ENCODE results near the gene CTSA. TPM values are rescaled to one million over a fixed set of nuclear protein-coding genes. Genes with fewer than 3 reads are reported as not detected.
"Not testable (repeated sequence)": the region's sequence is repeated elsewhere in the genome, so short reads cannot be mapped to it uniquely, and the experiment has no call there.

CTSA gene
- total RNA-seq, 1 donor from 2014 or later = 42.7 TPM

DNA sequence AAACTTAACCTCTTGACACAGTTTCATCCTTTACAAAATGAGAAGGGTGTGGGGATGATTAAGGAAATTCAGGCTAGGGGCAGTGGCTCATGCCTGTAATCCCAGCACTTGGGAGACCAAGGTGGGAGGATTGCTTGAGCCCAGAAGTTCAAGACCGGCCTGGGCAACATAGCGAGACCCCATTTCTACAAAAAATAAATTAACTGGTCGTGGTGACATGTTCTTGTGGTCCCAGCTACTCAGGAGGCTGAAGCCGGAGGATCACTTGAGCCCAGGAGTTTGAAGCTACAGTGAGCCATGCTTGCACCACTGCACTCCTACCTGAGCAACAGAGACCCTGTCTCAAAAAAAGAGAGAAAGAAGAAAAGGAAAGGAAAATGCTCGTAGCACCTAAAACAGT lies 24.7 kb upstream of the CTSA start:
- DNase-seq (ENCODE audit: low read depth) = no peak
- TF ChIP-seq CTCF (conservative IDR thresholded peaks at IDR 0.05; ENCODE audit: low read depth, low read length) = no peak
- H3K4me3 ChIP-seq (ENCODE audit: low read depth, low read length) = no peak overlapping the region

GRCh38 chr20:45867136-45867818 lies 23.9 kb upstream of the CTSA start:
- TF ChIP-seq CTCF (conservative IDR thresholded peaks at IDR 0.05; ENCODE audit: low read depth, low read length) = no peak
- no peak for DNase-seq (ENCODE audit: low read depth)
- H3K4me3 ChIP-seq (ENCODE audit: low read depth, low read length) = no peak overlapping the region

DNA sequence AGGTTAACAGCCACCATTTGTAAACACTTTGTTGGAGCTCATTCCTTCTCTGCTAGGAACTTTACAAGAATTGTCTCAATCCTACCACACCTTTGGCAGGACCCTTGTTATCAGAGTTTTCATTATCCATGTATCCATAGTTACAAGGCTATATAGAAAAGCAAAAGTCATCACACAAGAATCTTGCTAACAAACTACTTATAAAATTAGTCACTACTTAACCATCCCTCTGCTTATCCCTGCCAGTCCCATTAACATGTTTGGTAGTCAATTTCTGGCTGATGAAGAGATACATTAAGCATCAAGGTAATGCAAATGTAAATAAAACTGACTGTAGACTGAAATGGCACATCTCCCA lies 23.3 kb upstream of the CTSA start:
- DNase-seq (ENCODE audit: low read depth) = no peak
- no peak overlapping the region for H3K4me3 ChIP-seq (ENCODE audit: low read depth, low read length)
- TF ChIP-seq CTCF (conservative IDR thresholded peaks at IDR 0.05; ENCODE audit: low read depth, low read length) = no peak

DNA sequence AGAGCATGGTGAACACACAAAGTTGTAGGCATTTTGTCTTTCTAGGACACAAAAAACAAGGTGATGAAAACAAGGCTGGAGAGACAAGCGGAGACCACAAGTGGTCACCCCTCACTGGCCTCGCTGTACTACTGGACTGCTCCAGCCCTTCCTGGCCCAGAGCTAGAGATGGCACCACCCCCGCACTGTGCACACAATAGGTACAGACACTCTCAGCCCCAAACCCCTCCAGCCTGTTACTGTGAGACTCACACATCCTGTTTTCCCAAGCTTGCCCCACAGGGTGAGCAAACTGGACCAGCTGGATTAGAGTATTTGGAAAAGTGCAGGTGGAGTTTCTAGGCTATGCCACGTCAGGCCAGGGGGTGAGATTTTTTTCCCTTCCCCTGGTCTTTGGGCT lies 18.5 kb upstream of the CTSA start:
- no peak for TF ChIP-seq CTCF (conservative IDR thresholded peaks at IDR 0.05; ENCODE audit: low read depth, low read length)
- no peak overlapping the region for H3K4me3 ChIP-seq (ENCODE audit: low read depth, low read length)
- DNase-seq (ENCODE audit: low read depth) = no peak

- TF ChIP-seq CTCF (conservative IDR thresholded peaks at IDR 0.05; ENCODE audit: low read depth, low read length) = no peak
These were observed 17.6 kb upstream of the CTSA start for GRCh38 chr20:45873409-45874103.

GRCh38 chr20:45874104-45874481 lies 17.0 kb upstream of the CTSA start:
- not testable (repeated sequence) for DNase-seq (ENCODE audit: low read depth); H3K4me3 ChIP-seq (ENCODE audit: low read depth, low read length)

More at GRCh38 chr20:45873409-45874103, 17.6 kb upstream of the CTSA start:
- no peak for DNase-seq (ENCODE audit: low read depth)
- no peak overlapping the region for H3K4me3 ChIP-seq (ENCODE audit: low read depth, low read length)

DNA sequence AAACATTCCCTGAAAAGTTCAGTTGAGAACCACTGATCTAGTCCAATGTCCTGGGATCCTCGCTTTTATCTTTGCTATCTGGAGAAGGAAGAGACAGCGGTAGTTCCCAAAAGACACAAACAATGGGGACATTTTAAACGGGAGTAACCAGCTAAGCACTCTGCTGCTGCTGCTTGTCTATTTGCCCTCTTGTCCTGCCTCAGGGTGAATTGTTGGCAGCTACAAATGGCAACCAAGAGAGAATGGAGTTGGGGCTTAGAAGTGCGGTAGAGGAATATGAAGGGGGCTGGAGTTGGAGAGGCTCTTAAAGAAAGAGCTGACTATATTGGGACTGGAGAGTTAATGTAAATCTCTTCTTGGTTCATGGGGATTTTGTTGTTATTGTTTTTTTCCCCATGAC lies 16.6 kb upstream of the CTSA start:
- TF ChIP-seq CTCF (conservative IDR thresholded peaks at IDR 0.05; ENCODE audit: low read depth, low read length) = no peak
- DNase-seq (ENCODE audit: low read depth) = no peak
- H3K4me3 ChIP-seq (ENCODE audit: low read depth, low read length) = no peak overlapping the region
